ENCODE results near the gene SNURF.

Gene SNURF

DNA sequence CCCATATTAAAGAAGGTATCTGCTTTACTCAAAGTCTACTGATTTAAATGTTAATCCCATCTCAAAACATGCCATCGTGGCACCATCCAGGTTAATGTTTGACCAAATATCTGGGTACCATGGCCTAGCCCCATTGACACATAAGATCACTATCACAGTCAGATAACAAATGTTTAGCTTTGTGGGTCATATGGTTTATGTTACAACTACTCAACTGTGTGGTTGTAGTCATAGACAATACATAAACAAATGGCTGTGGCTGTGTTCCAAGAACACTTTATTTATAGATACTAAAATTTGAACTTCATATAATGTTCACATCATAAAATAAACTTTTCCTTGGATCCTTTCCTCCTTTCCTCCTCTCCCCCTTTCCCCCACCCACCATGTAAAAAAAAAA is 9.8 kb upstream of the SNURF start:
- no peak for TF ChIP-seq CTCF (IDR thresholded peaks at IDR 0.05; ENCODE audit: insufficient read depth, low read length, poor library complexity, severe bottlenecking)

GRCh38 chr15:24945711-24946110 is 9.1 kb upstream of the SNURF start:
- no peaks in the 10 kb centered on the region for H3K27me3 ChIP-seq (replicated peaks; ENCODE audit: control insufficient read depth, insufficient read depth, low read length)
- no peak for DNase-seq (ENCODE audit: extremely low read depth, insufficient read length)
- no peak for TF ChIP-seq CTCF (IDR thresholded peaks at IDR 0.05; ENCODE audit: insufficient read depth, low read length, poor library complexity, severe bottlenecking)

More for the DNA sequence above, 9.8 kb upstream of the SNURF start:
- no peak overlapping the region for H3K4me3 ChIP-seq (replicated peaks; ENCODE audit: low read depth, low read length)
- no peak for DNase-seq (ENCODE audit: extremely low read depth, insufficient read length)
- no peaks in the 10 kb centered on the region for H3K27me3 ChIP-seq (replicated peaks; ENCODE audit: control insufficient read depth, insufficient read depth, low read length)
- H3K36me3 ChIP-seq (ENCODE audit: control insufficient read depth, insufficient read depth, low read length), result no peaks in the 10 kb centered on the region

GRCh38 chr15:24948495-24948894 is 6.3 kb upstream of the SNURF start:
- TF ChIP-seq CTCF (IDR thresholded peaks at IDR 0.05; ENCODE audit: insufficient read depth, low read length, poor library complexity, severe bottlenecking), result no peak
- Histone ChIP-seq H3K4me3 (replicated peaks; ENCODE audit: low read depth, low read length) (no peak overlapping the region), H3K36me3 (ENCODE audit: control insufficient read depth, insufficient read depth, low read length) (no peaks in the 10 kb centered on the region), H3K27me3 (replicated peaks; ENCODE audit: control insufficient read depth, insufficient read depth, low read length) (no peaks in the 10 kb centered on the region)
- DNase-seq (ENCODE audit: extremely low read depth, insufficient read length), result no peak

More at GRCh38 chr15:24945711-24946110, 9.1 kb upstream of the SNURF start:
- no peaks in the 10 kb centered on the region for H3K36me3 ChIP-seq (ENCODE audit: control insufficient read depth, insufficient read depth, low read length)
- H3K4me3 ChIP-seq (replicated peaks; ENCODE audit: low read depth, low read length), result no peak overlapping the region

DNA sequence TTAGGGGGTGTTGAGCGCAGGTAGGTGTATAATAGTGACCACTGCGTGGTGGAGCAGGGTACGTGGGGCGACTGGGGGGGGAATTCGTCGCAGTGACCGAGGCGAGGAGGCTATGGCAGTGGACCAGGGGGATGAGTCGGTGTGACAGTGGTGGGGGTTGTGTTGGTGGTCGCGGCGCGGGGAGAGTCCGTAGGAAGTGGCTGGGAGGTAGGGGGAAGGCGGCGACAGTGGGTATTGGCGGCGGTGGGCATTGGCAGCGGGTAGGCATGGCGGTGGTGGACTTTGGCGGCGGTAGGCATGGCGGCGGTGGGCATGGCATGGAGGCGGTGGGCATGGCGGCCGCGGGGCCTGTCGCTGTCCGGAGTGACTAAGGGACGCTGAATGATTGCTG is 739 bp downstream of the SNURF start:
- peak; percentile 20 for DNase-seq (ENCODE audit: extremely low read depth, insufficient read length)
- H3K36me3 ChIP-seq (ENCODE audit: control insufficient read depth, insufficient read depth, low read length), result no peaks in the 10 kb centered on the region
- H3K4me3 ChIP-seq (replicated peaks; ENCODE audit: low read depth, low read length), result peak overlapping the region; percentile 84
- H3K27me3 ChIP-seq (replicated peaks; ENCODE audit: control insufficient read depth, insufficient read depth, low read length), result no peaks in the 10 kb centered on the region
- no peak for TF ChIP-seq CTCF (IDR thresholded peaks at IDR 0.05; ENCODE audit: insufficient read depth, low read length, poor library complexity, severe bottlenecking)

- Histone ChIP-seq H3K36me3 (ENCODE audit: control insufficient read depth, insufficient read depth, low read length) (no peaks in the 10 kb centered on the region), H3K4me3 (replicated peaks; ENCODE audit: low read depth, low read length) (peak overlapping the region; percentile 84), H3K27me3 (replicated peaks; ENCODE audit: control insufficient read depth, insufficient read depth, low read length) (no peaks in the 10 kb centered on the region)
- no peak for TF ChIP-seq CTCF (IDR thresholded peaks at IDR 0.05; ENCODE audit: insufficient read depth, low read length, poor library complexity, severe bottlenecking)
- peak; percentile 82 for DNase-seq (ENCODE audit: extremely low read depth, insufficient read length)
Measured at GRCh38 chr15:24956111-24956838, 1.5 kb downstream of the SNURF start.

All from GM06990 (cell line).